Neural progenitor cell (in vitro differentiated cells): Measurements from ENCODE around the gene CYB5R3.

Experiments
- CTCF ChIP-seq: fragments of 200-600 bp; sonication (generic); IDR thresholded peaks from 2 replicates; pipeline ENCODE4 v1.5.1; 2017; ENCODE audit warnings: antibody characterized with exemption, mild to moderate bottlenecking
- EZH2phosphoT487 ChIP-seq: fragments of 200-600 bp; sonication (generic); IDR thresholded peaks from 2 replicates; pipeline ENCODE4 v1.6.1; 2017; ENCODE audit warnings: antibody characterized with exemption

- TF ChIP-seq CTCF (no peak), EZH2phosphoT487 (no peak)
Measured at GRCh38 chr22:42630211-42630610, 19.0 kb downstream of the CYB5R3 start.
